ENCODE results near the gene RUSF1.
"Not testable (repeated sequence)": the region's sequence is repeated elsewhere in the genome, so short reads cannot be mapped to it uniquely, and the experiment has no call there.

- TF ChIP-seq MAX (IDR thresholded peaks at IDR 0.05); TCF7L2 (IDR thresholded peaks at IDR 0.05; ENCODE audit: borderline replicate concordance, extremely low read depth, insufficient read depth, insufficient read length): not testable (repeated sequence)
These were observed 15.6 kb upstream of the RUSF1 start for GRCh38 chr16:31523768-31524167.

Measured in HCT116 (cell line).